Stimulated activated CD4-positive, alpha-beta T cell treated with anti-CD3 and anti-CD28 coated beads, Interleukin-15, amount 100 ng/mL, for 24 hours (primary cell): ENCODE measurements around the gene BCL3.
"Not testable (repeated sequence)": the region's sequence is repeated elsewhere in the genome, so short reads cannot be mapped to it uniquely, and the experiment has no call there.

ENCODE experiments used
- DNase-seq: peaks from one replicate; pipeline ENCODE4 v3.0.0-alpha.2; 2020

The BCL3 gene

GRCh38 chr19:44748426-44749254 is at the start of gene BCL3:
Gene BCL3 (plus strand): TSS chr19:44748708. CDS start chr19:44748791, 83 bp downstream.
- DNase-seq, result peak; percentile 79

GRCh38 chr19:44700547-44700946 is 48.0 kb upstream of the BCL3 start:
- DNase-seq, result no peak

- DNase-seq, result no peak
Measured at GRCh38 chr19:44701228-44701627, 47.3 kb upstream of the BCL3 start.

GRCh38 chr19:44702551-44703176 is 45.8 kb upstream of the BCL3 start:
- DNase-seq, result no peak

GRCh38 chr19:44703336-44704078 is 45.0 kb upstream of the BCL3 start:
- DNase-seq, result no peak

GRCh38 chr19:44704982-44705381 is 43.5 kb upstream of the BCL3 start:
- no peak for DNase-seq

GRCh38 chr19:44705502-44706010 is 43.0 kb upstream of the BCL3 start:
- no peak for DNase-seq

GRCh38 chr19:44706506-44707236 is 41.8 kb upstream of the BCL3 start:
- no peak for DNase-seq

GRCh38 chr19:44707794-44708193 is 40.7 kb upstream of the BCL3 start:
- no peak for DNase-seq

GRCh38 chr19:44708940-44709339 is 39.6 kb upstream of the BCL3 start:
- no peak for DNase-seq

GRCh38 chr19:44709434-44710266 is 38.9 kb upstream of the BCL3 start:
- DNase-seq, result not testable (repeated sequence)

GRCh38 chr19:44710483-44710882 is 38.0 kb upstream of the BCL3 start:
- no peak for DNase-seq

- no peak for DNase-seq
Measured at GRCh38 chr19:44712864-44713515, 35.5 kb upstream of the BCL3 start.

- DNase-seq, result no peak
Measured at GRCh38 chr19:44714597-44715169, 33.8 kb upstream of the BCL3 start.

- DNase-seq, result no peak
Measured at GRCh38 chr19:44717603-44718002, 30.9 kb upstream of the BCL3 start.

- no peak for DNase-seq
Measured at GRCh38 chr19:44718441-44719261, 29.9 kb upstream of the BCL3 start.

- DNase-seq, result no peak
Measured at GRCh38 chr19:44719262-44719701, 29.2 kb upstream of the BCL3 start.

GRCh38 chr19:44720396-44720795 is 28.1 kb upstream of the BCL3 start:
- not testable (repeated sequence) for DNase-seq

GRCh38 chr19:44720945-44721344 is 27.6 kb upstream of the BCL3 start:
- no peak for DNase-seq

- not testable (repeated sequence) for DNase-seq
Measured at GRCh38 chr19:44721369-44721768, 27.1 kb upstream of the BCL3 start.
